CD1c-positive myeloid dendritic cell (primary cell): ENCODE measurements around the gene CARTPT.

ENCODE experiments used
- DNase-seq: peaks from one replicate; pipeline ENCODE4 v3.0.0-alpha.2; 2016; ENCODE audit errors: extremely low spot score

The CARTPT gene

GRCh38 chr5:71719063-71719964 is at the start of gene CARTPT:
CARTPT (plus strand) TSS chr5:71719275; CDS start chr5:71719294, 19 bp downstream.
- no peak for DNase-seq

- no peak for DNase-seq
Observed at GRCh38 chr5:71677977-71678376, 41.1 kb upstream of the CARTPT start.

- DNase-seq: no peak
Observed at GRCh38 chr5:71679714-71680113, 39.4 kb upstream of the CARTPT start.

GRCh38 chr5:71680510-71680909 is 38.6 kb upstream of the CARTPT start:
- no peak for DNase-seq

- DNase-seq: no peak
Observed at GRCh38 chr5:71681296-71681695, 37.8 kb upstream of the CARTPT start.

GRCh38 chr5:71684309-71684708 is 34.8 kb upstream of the CARTPT start:
- no peak for DNase-seq

GRCh38 chr5:71693828-71694427 is 25.1 kb upstream of the CARTPT start:
- DNase-seq: no peak

- DNase-seq: no peak
Observed at GRCh38 chr5:71695071-71695470, 24.0 kb upstream of the CARTPT start.

GRCh38 chr5:71695595-71695994 is 23.5 kb upstream of the CARTPT start:
- DNase-seq: no peak

GRCh38 chr5:71697967-71698366 is 21.1 kb upstream of the CARTPT start:
- no peak for DNase-seq

GRCh38 chr5:71699233-71699632 is 19.8 kb upstream of the CARTPT start:
- DNase-seq: no peak

GRCh38 chr5:71699751-71700150 is 19.3 kb upstream of the CARTPT start:
- DNase-seq: no peak

GRCh38 chr5:71700803-71701202 is 18.3 kb upstream of the CARTPT start:
- DNase-seq: no peak

GRCh38 chr5:71701407-71701806 is 17.7 kb upstream of the CARTPT start:
- DNase-seq: no peak

- no peak for DNase-seq
Observed at GRCh38 chr5:71703941-71704340, 15.1 kb upstream of the CARTPT start.

- DNase-seq: no peak
Observed at GRCh38 chr5:71705421-71705820, 13.7 kb upstream of the CARTPT start.

GRCh38 chr5:71706906-71707305 is 12.2 kb upstream of the CARTPT start:
- DNase-seq: no peak

GRCh38 chr5:71711610-71712009 is 7.5 kb upstream of the CARTPT start:
- no peak for DNase-seq

GRCh38 chr5:71714911-71715310 is 4.2 kb upstream of the CARTPT start:
- no peak for DNase-seq

GRCh38 chr5:71727978-71728377 is 8.9 kb downstream of the CARTPT start:
- DNase-seq: no peak

- DNase-seq: no peak
Observed at GRCh38 chr5:71731015-71731414, 11.9 kb downstream of the CARTPT start.

GRCh38 chr5:71732011-71732410 is 12.9 kb downstream of the CARTPT start:
- no peak for DNase-seq

- no peak for DNase-seq
Observed at GRCh38 chr5:71734141-71734540, 15.1 kb downstream of the CARTPT start.
